ENCODE results near the gene ZNF680.

DNA sequence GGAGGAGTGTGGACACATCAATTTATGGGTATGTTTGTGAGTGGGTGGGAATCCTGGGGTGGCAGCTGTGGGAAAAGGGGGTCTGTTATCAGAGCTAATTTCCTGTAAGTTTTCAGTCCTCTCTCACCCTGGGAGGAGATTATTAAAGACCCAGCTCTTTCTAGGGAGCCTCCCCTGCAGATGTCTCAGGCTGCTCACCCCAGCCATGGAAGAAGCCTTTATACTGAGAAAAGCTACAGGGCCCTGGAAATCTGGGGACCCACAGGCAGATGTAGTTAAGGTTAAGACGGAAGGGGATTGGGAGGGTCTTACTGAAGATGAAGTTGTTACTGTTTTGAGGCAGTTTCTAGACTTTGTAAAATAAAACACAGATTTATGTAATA lies 4.6 kb downstream of the ZNF680 start:
- TF ChIP-seq, protein P1, sequence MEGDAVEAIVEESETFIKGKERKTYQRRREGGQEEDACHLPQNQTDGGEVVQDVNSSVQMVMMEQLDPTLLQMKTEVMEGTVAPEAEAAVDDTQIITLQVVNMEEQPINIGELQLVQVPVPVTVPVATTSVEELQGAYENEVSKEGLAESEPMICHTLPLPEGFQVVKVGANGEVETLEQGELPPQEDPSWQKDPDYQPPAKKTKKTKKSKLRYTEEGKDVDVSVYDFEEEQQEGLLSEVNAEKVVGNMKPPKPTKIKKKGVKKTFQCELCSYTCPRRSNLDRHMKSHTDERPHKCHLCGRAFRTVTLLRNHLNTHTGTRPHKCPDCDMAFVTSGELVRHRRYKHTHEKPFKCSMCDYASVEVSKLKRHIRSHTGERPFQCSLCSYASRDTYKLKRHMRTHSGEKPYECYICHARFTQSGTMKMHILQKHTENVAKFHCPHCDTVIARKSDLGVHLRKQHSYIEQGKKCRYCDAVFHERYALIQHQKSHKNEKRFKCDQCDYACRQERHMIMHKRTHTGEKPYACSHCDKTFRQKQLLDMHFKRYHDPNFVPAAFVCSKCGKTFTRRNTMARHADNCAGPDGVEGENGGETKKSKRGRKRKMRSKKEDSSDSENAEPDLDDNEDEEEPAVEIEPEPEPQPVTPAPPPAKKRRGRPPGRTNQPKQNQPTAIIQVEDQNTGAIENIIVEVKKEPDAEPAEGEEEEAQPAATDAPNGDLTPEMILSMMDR (IDR thresholded peaks at IDR 0.05; ENCODE audit: insufficient read depth, low read depth, low read length), result no peak
- TF ChIP-seq EZH2 (IDR thresholded peaks at IDR 0.05; ENCODE audit: insufficient read depth, low read length), result no peak

Data from astrocyte (in vitro differentiated cells and primary cell).